IMR-90 (cell line): ENCODE results near the gene PLCH1. TPM values are rescaled to one million over a fixed set of nuclear protein-coding genes. Genes with fewer than 3 reads are reported as not detected.

Source experiments
- ATAC-seq: fragments of 200-7000 bp; cut with Tn5 transposase; 2 replicates; pipeline ENCODE4 v1.9.1; 2020; ENCODE audit warnings: low read depth, mild to moderate bottlenecking, moderate library complexity
- BruUV-seq: library from RNA; stranded (reverse); fragments of 400-500 nt; replicated peaks from 2 replicates; lab custom pipeline; 2021; lab: Mats Ljungman, UMichigan
- CTCF ChIA-PET: fragments of 300-600 bp; formaldehyde crosslinking; extraction: SDS; loops from one replicate; lab custom pipeline; 2021; ENCODE audit warnings: antibody characterized with exemption; lab: Yijun Ruan, JAX
- POLR2A ChIA-PET: fragments of 300-600 bp; sonication (Branson Sonifier 250); formaldehyde crosslinking; loops from one replicate; lab custom pipeline; 2022; ENCODE audit warnings: antibody characterized with exemption; ENCODE audit not compliant: unreplicated experiment; lab: Charles Lee
- DNase-seq: peaks from one replicate; pipeline ENCODE4 v3.0.0; 2013
- H2AFZ ChIP-seq: replicated peaks from 2 replicates; pipeline ENCODE3; 2013; ENCODE audit warnings: low read length, mild to moderate bottlenecking; ENCODE audit not compliant: poor library complexity
- H2AK5ac ChIP-seq: 2 replicates; pipeline ENCODE4 v1.6.1; 2013; ENCODE audit warnings: low read depth, low read length, inconsistent platforms
- H2AK9ac ChIP-seq: replicated peaks from 2 replicates; pipeline ENCODE3; 2013; ENCODE audit warnings: mild to moderate bottlenecking, low read depth, low read length, moderate library complexity; ENCODE audit not compliant: poor library complexity
- H2BK120ac ChIP-seq: 2 replicates; pipeline ENCODE4 v1.6.1; 2013; ENCODE audit warnings: low read depth, low read length, inconsistent platforms
- H2BK15ac ChIP-seq: 3 replicates; pipeline ENCODE4 v1.6.1; 2013; ENCODE audit warnings: low read depth, low read length, inconsistent platforms
- H2BK20ac ChIP-seq: 2 replicates; pipeline ENCODE4 v1.6.1; 2013; ENCODE audit warnings: low read depth, mild to moderate bottlenecking, inconsistent platforms, low read length, moderate library complexity
- H2BK5ac ChIP-seq: 2 replicates; pipeline ENCODE4 v1.6.1; 2013; ENCODE audit warnings: mild to moderate bottlenecking, low read depth, low read length, inconsistent platforms; ENCODE audit not compliant: poor library complexity, severe bottlenecking
- H3K14ac ChIP-seq: replicated peaks from 2 replicates; pipeline ENCODE4 v1.6.1; 2013; ENCODE audit warnings: low read depth, low read length, inconsistent platforms
- H3K18ac ChIP-seq: 2 replicates; pipeline ENCODE4 v1.6.1; 2013; ENCODE audit warnings: low read depth, low read length, control low read depth
- H3K23ac ChIP-seq: 2 replicates; pipeline ENCODE4 v1.6.1; 2013; ENCODE audit warnings: low read depth, low read length, inconsistent platforms
- H3K27ac ChIP-seq: 2 replicates; pipeline ENCODE4 v1.5.1; 2013; ENCODE audit warnings: mild to moderate bottlenecking, control low read depth, low read length; ENCODE audit not compliant: insufficient read depth
- H3K27me3 ChIP-seq: 2 replicates; pipeline ENCODE4 v1.6.1; 2013; ENCODE audit warnings: low read length; ENCODE audit not compliant: control insufficient read depth, insufficient read depth
- H3K36me3 ChIP-seq: 2 replicates; pipeline ENCODE4 v1.6.1; 2013; ENCODE audit warnings: low read length, mixed read lengths; ENCODE audit not compliant: control insufficient read depth, insufficient read depth
- H3K4ac ChIP-seq: 2 replicates; pipeline ENCODE4 v1.6.1; 2013; ENCODE audit warnings: low read depth, low read length, inconsistent platforms
- H3K4me1 ChIP-seq: 2 replicates; pipeline ENCODE4 v1.6.1; 2013; ENCODE audit warnings: low read length, mixed read lengths; ENCODE audit not compliant: control insufficient read depth, insufficient read depth
- H3K4me2 ChIP-seq: 2 replicates; pipeline ENCODE4 v1.6.1; 2013; ENCODE audit warnings: low read depth, mild to moderate bottlenecking, control low read depth, low read length, moderate library complexity
- H3K4me3 ChIP-seq: 2 replicates; pipeline ENCODE4 v1.5.1; 2013; ENCODE audit warnings: low read depth, mild to moderate bottlenecking, control low read depth, low read length, moderate library complexity; ENCODE audit not compliant: insufficient read depth
- H3K56ac ChIP-seq: 2 replicates; pipeline ENCODE4 v1.6.1; 2013; ENCODE audit warnings: low read length, inconsistent platforms; ENCODE audit not compliant: insufficient read depth; ENCODE audit errors: extremely low read depth
- H3K79me1 ChIP-seq, 2 experiments: 2 replicates each; pipeline ENCODE4 v1.6.1; 2013; ENCODE audit warnings: low read length in 2 of 2, inconsistent platforms in 1 of 2, low read depth in 1 of 2
- H3K9ac ChIP-seq: 2 replicates; pipeline ENCODE4 v1.6.1; 2013; ENCODE audit warnings: low read depth, low read length, control low read depth
- H3K9me1 ChIP-seq: 2 replicates; pipeline ENCODE4 v1.6.1; 2013; ENCODE audit warnings: low read length, inconsistent platforms; ENCODE audit not compliant: insufficient read depth
- H3K9me3 ChIP-seq: 2 replicates; pipeline ENCODE4 v1.6.1; 2013; ENCODE audit warnings: low read length; ENCODE audit not compliant: control insufficient read depth, insufficient read depth
- H4K20me1 ChIP-seq: 2 replicates; pipeline ENCODE4 v1.6.1; 2013; ENCODE audit warnings: low read length, inconsistent platforms; ENCODE audit not compliant: insufficient read depth
- H4K5ac ChIP-seq: 2 replicates; pipeline ENCODE4 v1.6.1; 2013; ENCODE audit warnings: mild to moderate bottlenecking, low read depth, low read length, control low read depth
- H4K8ac ChIP-seq, 2 experiments: 2 replicates each; pipeline ENCODE4 v1.6.1; 2013; ENCODE audit warnings: low read depth in 2 of 2, low read length in 2 of 2, control low read depth in 1 of 2, inconsistent platforms in 1 of 2
- H4K91ac ChIP-seq: 2 replicates; pipeline ENCODE4 v1.6.1; 2013; ENCODE audit warnings: low read depth, low read length, inconsistent platforms; ENCODE audit not compliant: insufficient read depth
- BHLHE40 ChIP-seq: fragments of 150-350 bp; IDR thresholded peaks from 2 replicates; pipeline ENCODE4 v1.6.1; 2016; ENCODE audit warnings: mild to moderate bottlenecking, low read depth, low read length
- CEBPB ChIP-seq: IDR thresholded peaks from 2 replicates; pipeline ENCODE4 v1.6.1; 2012; ENCODE audit warnings: low read depth, low read length, improper control_type of control experiment
- FOS ChIP-seq: fragments of 150-350 bp; IDR thresholded peaks from 2 replicates; pipeline ENCODE4 v1.6.1; 2016; ENCODE audit warnings: low read depth, low read length
- MAFK ChIP-seq: IDR thresholded peaks from 2 replicates; pipeline ENCODE4 v1.6.1; 2012; ENCODE audit warnings: low read depth, low read length, improper control_type of control experiment
- MAZ ChIP-seq: IDR thresholded peaks from 2 replicates; pipeline ENCODE4 v1.6.1; 2012; ENCODE audit warnings: low read depth, mild to moderate bottlenecking, low read length, improper control_type of control experiment, moderate library complexity, borderline replicate concordance
- NFE2L2 ChIP-seq: fragments of 150-350 bp; IDR thresholded peaks from 2 replicates; pipeline ENCODE4 v1.6.1; 2016; ENCODE audit warnings: low read depth, mild to moderate bottlenecking, low read length
- POLR2A ChIP-seq: IDR thresholded peaks from 2 replicates; pipeline ENCODE4 v1.6.1; 2012; ENCODE audit warnings: mild to moderate bottlenecking, low read depth, low read length
- RAD21 ChIP-seq: IDR thresholded peaks from 2 replicates; pipeline ENCODE4 v1.6.1; 2012; ENCODE audit warnings: low read length, improper control_type of control experiment
- RCOR1 ChIP-seq: IDR thresholded peaks from 2 replicates; pipeline ENCODE4 v1.6.1; 2012; ENCODE audit warnings: mild to moderate bottlenecking, low read length, improper control_type of control experiment; ENCODE audit not compliant: insufficient replicate concordance
- RFX5 ChIP-seq: IDR thresholded peaks from 2 replicates; pipeline ENCODE4 v1.8.0; 2012; ENCODE audit warnings: low read depth, mild to moderate bottlenecking, low read length, moderate library complexity
- SMC3 ChIP-seq: fragments of 150-350 bp; IDR thresholded peaks from 2 replicates; pipeline ENCODE4 v1.6.1; 2016; ENCODE audit warnings: low read depth, mild to moderate bottlenecking, antibody characterized with exemption, low read length, moderate library complexity
- WGBS, 2 experiments: methylation state at CpG; one replicate each; pipeline versions ENCODE4 v1.1.5 to v1.1.7; 2013; ENCODE audit warnings: missing lambda C conversion rate in 2 of 2; ENCODE audit not compliant: insufficient read length in 1 of 2; ENCODE audit errors: extremely low coverage in 2 of 2; 5-methylcytosine and 5-hydroxymethylcytosine counted together
- dilution Hi-C: fragments of 300-500 bp; cut with HindIII; formaldehyde crosslinking; loops from one replicate; pipeline ENCODE4 v1.14.3; 2018; ENCODE audit warnings: low sequenced_read_pairs; ENCODE audit not compliant: unreplicated experiment
- in situ Hi-C: fragments of 300-500 bp; cut with MboI; formaldehyde crosslinking; loops from 3 replicates; pipeline ENCODE4 v1.14.3; 2019; ENCODE audit warnings: low sequenced_read_pairs, inconsistent platforms, mixed read lengths
- intact Hi-C: fragments of 100-400 bp; cut with micrococcal nuclease; formaldehyde crosslinking; loops from 2 replicates; pipeline ENCODE4 v1.10.0; 2022
- polyA plus RNA-seq, 3 experiments: library from polyadenylated mRNA; depleted of rRNA; stranded (reverse); fragments of >200 nt; gene quantifications; 2 replicates each; pipeline ENCODE4 v1.2.3, GENCODE V29; 2012; ENCODE audit warnings: low replicate concordance in 1 of 3
- total RNA-seq: library from RNA; depleted of rRNA; stranded (reverse); fragments of >200 nt; gene quantifications from 2 replicates; pipeline ENCODE4 v1.2.3, GENCODE V29; 2012
- TF ChIP-seq, protein P1 (sequence below): fragments of 150-350 bp; IDR thresholded peaks from 2 replicates; pipeline ENCODE4 v1.6.1; 2017; ENCODE audit warnings: mild to moderate bottlenecking, antibody characterized with exemption, low read length, low read depth
- TF ChIP-seq, protein P2 (sequence below): fragments of 150-350 bp; IDR thresholded peaks from 2 replicates; pipeline ENCODE4 v1.6.1; 2016; ENCODE audit warnings: low read depth, mild to moderate bottlenecking, low read length, moderate library complexity, borderline replicate concordance

The PLCH1 gene
- total and polyA plus RNA-seq, 2 of the 4 experiments (the other 2 are of a cell fraction): not detected

DNA sequence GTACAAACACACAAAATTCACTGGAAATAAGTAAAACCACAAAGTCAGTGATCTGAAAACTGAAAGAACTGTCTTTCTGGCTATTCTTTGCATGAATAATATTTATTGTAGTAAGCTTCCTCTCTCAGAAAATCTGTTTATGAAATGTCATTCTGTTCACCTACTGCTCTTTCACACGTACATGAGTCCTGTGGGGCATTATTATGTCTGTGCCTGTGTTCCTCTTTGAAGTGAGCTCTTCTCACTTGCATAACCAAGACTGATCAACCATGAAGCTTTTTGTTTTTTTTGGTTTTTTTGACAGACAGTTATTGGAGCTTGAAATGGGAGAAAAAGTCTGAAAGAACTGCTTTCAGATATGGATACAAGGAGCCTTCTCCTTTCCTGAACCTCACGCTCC is 195.8 kb downstream of the PLCH1 start:
- Histone ChIP-seq H3K18ac (no peak overlapping the region), H3K4me2 (no peak overlapping the region), H4K91ac (no peak overlapping the region), H2BK20ac (no peak overlapping the region), H3K27ac (no peak overlapping the region), H2BK120ac (no peak overlapping the region), H3K4ac (no peak overlapping the region), H3K14ac (no peak overlapping the region), H2BK15ac (no peak overlapping the region), H3K27me3 (no peaks in the 10 kb centered on the region), H4K5ac (no peak overlapping the region), H2BK5ac (no peak overlapping the region), H4K8ac (no peak overlapping the region), H4K20me1 (no peaks in the 10 kb centered on the region), H3K4me3 (no peak overlapping the region), H3K23ac (no peak overlapping the region), H3K36me3 (no peaks in the 10 kb centered on the region), H3K79me1 (no peaks in the 10 kb centered on the region), H3K56ac (no peak overlapping the region), H2AK5ac (no peak overlapping the region), H3K9ac (no peak overlapping the region), H2AFZ (no peak overlapping the region), H3K4me1 (no peaks in the 10 kb centered on the region), H3K9me1 (no peaks in the 10 kb centered on the region), H2AK9ac (no peak overlapping the region), H3K9me3 (no peaks in the 10 kb centered on the region)
- intact Hi-C loops: no loop called here
- TF ChIP-seq, protein P1, sequence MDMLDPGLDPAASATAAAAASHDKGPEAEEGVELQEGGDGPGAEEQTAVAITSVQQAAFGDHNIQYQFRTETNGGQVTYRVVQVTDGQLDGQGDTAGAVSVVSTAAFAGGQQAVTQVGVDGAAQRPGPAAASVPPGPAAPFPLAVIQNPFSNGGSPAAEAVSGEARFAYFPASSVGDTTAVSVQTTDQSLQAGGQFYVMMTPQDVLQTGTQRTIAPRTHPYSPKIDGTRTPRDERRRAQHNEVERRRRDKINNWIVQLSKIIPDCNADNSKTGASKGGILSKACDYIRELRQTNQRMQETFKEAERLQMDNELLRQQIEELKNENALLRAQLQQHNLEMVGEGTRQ: no peak
- TF ChIP-seq BHLHE40 (no peak), POLR2A (no peak), MAFK (no peak), NFE2L2 (no peak), SMC3 (no peak), RAD21 (no peak), MAZ (no peak), CEBPB (no peak), RCOR1 (no peak), FOS (no peak), RFX5 (no peak)
- TF ChIP-seq, protein P2, sequence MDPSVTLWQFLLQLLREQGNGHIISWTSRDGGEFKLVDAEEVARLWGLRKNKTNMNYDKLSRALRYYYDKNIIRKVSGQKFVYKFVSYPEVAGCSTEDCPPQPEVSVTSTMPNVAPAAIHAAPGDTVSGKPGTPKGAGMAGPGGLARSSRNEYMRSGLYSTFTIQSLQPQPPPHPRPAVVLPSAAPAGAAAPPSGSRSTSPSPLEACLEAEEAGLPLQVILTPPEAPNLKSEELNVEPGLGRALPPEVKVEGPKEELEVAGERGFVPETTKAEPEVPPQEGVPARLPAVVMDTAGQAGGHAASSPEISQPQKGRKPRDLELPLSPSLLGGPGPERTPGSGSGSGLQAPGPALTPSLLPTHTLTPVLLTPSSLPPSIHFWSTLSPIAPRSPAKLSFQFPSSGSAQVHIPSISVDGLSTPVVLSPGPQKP: no peak
- dilution Hi-C loops: no loop called here
- ChIA-PET POLR2A (no interaction called here), CTCF (no interaction called here)
- ATAC-seq (no peak), DNase-seq (no peak)
- in situ Hi-C loops: no loop called here
- no CpG with 5 or more reads among the region's 2 CpGs for WGBS, 2 experiments
- BruUV-seq: no TSS peak
